Osteoblast (primary cell): ENCODE measurements around the gene VAPA. TPM values are rescaled to one million over a fixed set of nuclear protein-coding genes. Genes with fewer than 3 reads are reported as not detected.
A peak's percentile ranks its signal among the peaks of the same experiment; 100 is the strongest.

Experiments used
- DNase-seq: peaks from one replicate; pipeline ENCODE4 v3.0.0; 2011; ENCODE audit warnings: low spot score, mixed read lengths; ENCODE audit not compliant: insufficient read length; ENCODE audit errors: missing footprints
- H2AFZ ChIP-seq: 2 replicates; pipeline ENCODE4 v1.6.0; 2011; ENCODE audit warnings: mild to moderate bottlenecking, low read length
- H3K27ac ChIP-seq: 2 replicates; pipeline ENCODE4 v1.5.1; 2011; ENCODE audit warnings: mild to moderate bottlenecking, low read depth, low read length, moderate library complexity
- H3K27me3 ChIP-seq: 2 replicates; pipeline ENCODE4 v1.6.0; 2012; ENCODE audit warnings: mild to moderate bottlenecking, control low read depth, inconsistent platforms, low read length, moderate library complexity; ENCODE audit not compliant: insufficient read depth
- H3K36me3 ChIP-seq: 2 replicates; pipeline ENCODE4 v1.5.1; 2011; ENCODE audit warnings: mild to moderate bottlenecking, low read length, control low read depth, moderate library complexity; ENCODE audit not compliant: insufficient read depth
- H3K4me1 ChIP-seq: 2 replicates; pipeline ENCODE4 v1.5.1; 2011; ENCODE audit warnings: mild to moderate bottlenecking, low read length, control low read depth, moderate library complexity; ENCODE audit not compliant: insufficient read depth
- H3K4me2 ChIP-seq: 2 replicates; pipeline ENCODE4 v1.6.0; 2011; ENCODE audit warnings: mild to moderate bottlenecking, low read length; ENCODE audit not compliant: insufficient read depth
- H3K4me3 ChIP-seq: fragments of 200-600 bp; sonication (generic); 3 replicates; pipeline ENCODE4 v1.5.1; 2012; ENCODE audit warnings: mild to moderate bottlenecking, low read length, inconsistent platforms; ENCODE audit not compliant: insufficient read depth
- H3K79me2 ChIP-seq: 2 replicates; pipeline ENCODE4 v1.6.0; 2012; ENCODE audit warnings: mild to moderate bottlenecking, low read length, control low read depth, inconsistent platforms; ENCODE audit not compliant: insufficient read depth
- H3K9me3 ChIP-seq: 2 replicates; pipeline ENCODE4 v1.5.1; 2011; ENCODE audit warnings: low read depth, low read length, control low read depth
- H4K20me1 ChIP-seq: 2 replicates; pipeline ENCODE4 v1.6.0; 2012; ENCODE audit warnings: mild to moderate bottlenecking, low read length, control low read depth; ENCODE audit not compliant: insufficient read depth
- total RNA-seq: library from RNA; depleted of rRNA; stranded (reverse); fragments of >200 nt; gene quantifications from 2 replicates; pipeline ENCODE4 v1.2.3, GENCODE V29; 2012
- TF ChIP-seq, protein P1 (sequence below): IDR thresholded peaks from 2 replicates; pipeline ENCODE4 v1.5.1; 2011; ENCODE audit warnings: mild to moderate bottlenecking, low read depth, low read length, moderate library complexity; ENCODE audit errors: extremely low read depth

The VAPA gene
- total RNA-seq, 1 donor, result 316 TPM

DNA sequence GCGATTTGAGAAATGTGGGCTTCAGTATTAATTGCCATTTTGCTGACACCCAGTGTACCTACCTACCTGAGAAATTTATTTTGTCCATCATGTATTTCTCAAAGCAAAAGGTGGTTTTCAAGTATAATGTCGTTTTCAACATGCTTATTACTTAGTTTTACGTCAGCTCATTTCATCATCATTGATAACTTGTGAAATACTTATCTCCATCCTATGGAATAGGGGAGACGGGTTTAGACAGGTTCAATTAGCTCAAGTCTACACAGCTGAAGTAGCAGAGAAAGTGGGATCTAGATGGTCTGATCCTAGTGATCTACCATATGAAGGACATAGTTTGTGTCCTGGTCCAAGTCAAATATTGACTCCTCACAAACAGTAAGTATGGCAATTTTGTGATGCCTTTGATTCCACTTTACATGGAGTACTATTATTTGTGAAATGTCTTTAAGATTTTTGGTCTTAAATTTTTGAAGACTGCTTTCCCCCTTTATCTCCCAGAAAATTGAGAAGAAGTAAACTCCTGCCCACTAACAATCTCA lies 45.1 kb downstream of the VAPA start:
- Histone ChIP-seq H4K20me1 (peaks cover 22% of the 10 kb centered on the region), H3K4me1 (no peaks in the 10 kb centered on the region), H3K27ac (no peak overlapping the region), H3K9me3 (no peaks in the 10 kb centered on the region), H3K79me2 (peaks cover 9% of the 10 kb centered on the region), H2AFZ (no peak overlapping the region), H3K4me3 (no peak overlapping the region), H3K36me3 (peaks cover 15% of the 10 kb centered on the region), H3K27me3 (no peaks in the 10 kb centered on the region), H3K4me2 (no peak overlapping the region)
- TF ChIP-seq, protein P1, sequence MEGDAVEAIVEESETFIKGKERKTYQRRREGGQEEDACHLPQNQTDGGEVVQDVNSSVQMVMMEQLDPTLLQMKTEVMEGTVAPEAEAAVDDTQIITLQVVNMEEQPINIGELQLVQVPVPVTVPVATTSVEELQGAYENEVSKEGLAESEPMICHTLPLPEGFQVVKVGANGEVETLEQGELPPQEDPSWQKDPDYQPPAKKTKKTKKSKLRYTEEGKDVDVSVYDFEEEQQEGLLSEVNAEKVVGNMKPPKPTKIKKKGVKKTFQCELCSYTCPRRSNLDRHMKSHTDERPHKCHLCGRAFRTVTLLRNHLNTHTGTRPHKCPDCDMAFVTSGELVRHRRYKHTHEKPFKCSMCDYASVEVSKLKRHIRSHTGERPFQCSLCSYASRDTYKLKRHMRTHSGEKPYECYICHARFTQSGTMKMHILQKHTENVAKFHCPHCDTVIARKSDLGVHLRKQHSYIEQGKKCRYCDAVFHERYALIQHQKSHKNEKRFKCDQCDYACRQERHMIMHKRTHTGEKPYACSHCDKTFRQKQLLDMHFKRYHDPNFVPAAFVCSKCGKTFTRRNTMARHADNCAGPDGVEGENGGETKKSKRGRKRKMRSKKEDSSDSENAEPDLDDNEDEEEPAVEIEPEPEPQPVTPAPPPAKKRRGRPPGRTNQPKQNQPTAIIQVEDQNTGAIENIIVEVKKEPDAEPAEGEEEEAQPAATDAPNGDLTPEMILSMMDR, result no peak
- DNase-seq, result no peak

DNA sequence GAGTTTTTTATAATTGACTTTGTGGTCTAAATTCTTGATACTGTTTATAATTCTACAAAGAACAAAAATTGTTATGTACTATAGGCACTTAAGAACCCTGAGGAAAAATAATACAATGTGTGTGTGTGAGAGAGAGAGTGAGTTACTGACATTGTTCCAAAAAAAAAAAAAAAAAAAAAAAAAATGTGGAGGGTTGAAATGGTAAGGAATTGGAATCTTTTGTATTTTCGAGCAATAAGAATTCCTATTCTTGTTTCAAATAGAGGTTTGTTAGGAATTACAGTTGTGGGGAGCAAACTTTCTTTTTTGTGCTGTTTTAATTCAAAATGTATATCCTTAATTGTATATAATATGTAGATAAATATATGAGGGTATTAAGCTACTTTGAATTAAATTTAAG lies 45.7 kb downstream of the VAPA start:
- Histone ChIP-seq H3K36me3 (peaks cover 9% of the 10 kb centered on the region), H4K20me1 (peaks cover 16% of the 10 kb centered on the region), H3K27me3 (no peaks in the 10 kb centered on the region), H3K4me2 (no peak overlapping the region), H3K9me3 (no peaks in the 10 kb centered on the region), H3K27ac (no peak overlapping the region), H3K79me2 (peaks cover 4% of the 10 kb centered on the region), H3K4me1 (no peaks in the 10 kb centered on the region), H3K4me3 (no peak overlapping the region), H2AFZ (no peak overlapping the region)
- TF ChIP-seq, protein P1, result no peak
- DNase-seq, result no peak

DNA sequence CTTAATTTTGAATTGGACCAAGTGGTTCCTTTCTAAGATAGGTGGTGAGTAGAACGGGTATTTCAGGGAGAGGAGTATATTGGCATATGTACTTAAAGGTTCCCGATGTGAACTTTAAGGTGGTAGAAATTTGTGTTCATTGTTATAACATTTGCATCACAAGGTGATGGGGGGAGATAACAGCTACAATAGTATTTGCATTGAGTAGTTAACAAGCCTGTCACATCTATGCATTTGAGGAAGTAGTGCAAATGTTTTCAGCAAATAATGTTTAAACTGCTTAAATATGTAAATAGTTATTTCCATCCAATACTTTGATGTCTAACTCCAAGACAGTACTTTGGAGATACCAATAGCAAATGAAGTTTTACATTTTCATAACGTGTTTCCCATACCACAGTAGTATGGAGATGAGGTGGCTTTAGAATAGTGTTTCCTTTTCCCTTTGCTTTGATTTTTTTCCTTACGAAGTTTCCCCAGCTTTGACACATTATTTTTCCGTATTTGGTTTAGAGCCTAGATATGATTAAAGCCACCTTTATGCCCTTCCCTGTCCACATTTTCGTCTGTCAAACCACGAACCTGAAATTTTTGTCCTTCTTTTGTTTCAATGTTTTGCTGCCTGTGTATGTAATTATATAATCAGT lies 46.6 kb downstream of the VAPA start:
- Histone ChIP-seq H2AFZ (no peak overlapping the region), H3K4me3 (no peak overlapping the region), H3K27ac (no peak overlapping the region), H3K4me2 (no peak overlapping the region), H3K36me3 (peaks cover under 1% of the 10 kb centered on the region), H3K9me3 (no peaks in the 10 kb centered on the region), H3K79me2 (no peaks in the 10 kb centered on the region), H4K20me1 (peaks cover 9% of the 10 kb centered on the region), H3K4me1 (no peaks in the 10 kb centered on the region), H3K27me3 (peaks cover 4% of the 10 kb centered on the region)
- peak; percentile 9 for DNase-seq
- TF ChIP-seq, protein P1, result no peak

DNA sequence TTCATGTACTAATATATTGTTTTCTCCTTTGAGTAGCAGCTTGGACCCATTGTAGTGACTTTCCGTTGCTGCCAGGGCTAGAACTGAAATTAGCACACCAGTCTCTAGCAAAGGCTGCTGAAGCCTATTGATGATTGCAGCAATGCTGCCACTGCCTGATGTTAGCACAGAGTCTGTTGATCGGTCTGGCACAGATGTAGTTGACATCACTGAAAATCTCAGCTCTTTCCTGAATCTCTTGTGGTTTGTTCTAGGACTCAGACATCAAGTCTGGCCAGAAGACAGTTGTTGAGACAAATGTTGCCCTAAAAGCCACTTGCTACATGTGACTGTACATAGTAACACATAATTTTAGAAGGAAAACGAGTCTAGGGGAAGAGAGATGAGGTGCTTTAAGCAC lies 47.2 kb downstream of the VAPA start:
- Histone ChIP-seq H3K27ac (no peak overlapping the region), H2AFZ (no peak overlapping the region), H3K4me2 (no peak overlapping the region), H3K36me3 (no peaks in the 10 kb centered on the region), H3K9me3 (no peaks in the 10 kb centered on the region), H3K4me3 (no peak overlapping the region), H4K20me1 (peaks cover 5% of the 10 kb centered on the region), H3K27me3 (peaks cover 7% of the 10 kb centered on the region), H3K4me1 (no peaks in the 10 kb centered on the region), H3K79me2 (no peaks in the 10 kb centered on the region)
- TF ChIP-seq, protein P1, result no peak
- no peak for DNase-seq
